H1 (cell line): Measurements from ENCODE around the gene ASRGL1. TPM values are rescaled to one million over a fixed set of nuclear protein-coding genes. Genes with fewer than 3 reads are reported as not detected.

Experiments used
- SP4 ChIP-seq: IDR thresholded peaks from 2 replicates; pipeline ENCODE4 v1.6.1; 2012; ENCODE audit warnings: low read length, inconsistent platforms
- polyA plus RNA-seq, 7 experiments: library from polyadenylated mRNA; depleted of rRNA in 3 of 7; stranded (reverse) in 5 of 7; unstranded in 2 of 7; fragments of >200 nt in 5 of 7; fragments of 200-250 nt in 2 of 7; gene quantifications; 1 replicate in 5 of 7; 2 replicates in 1 of 7; 4 replicates in 1 of 7; pipeline versions ENCODE4 v1.2.1 to v1.2.3, GENCODE V29; 2011 to 2013; ENCODE audit warnings: missing spikeins in 2 of 7, mixed read lengths in 2 of 7
- total RNA-seq: library from RNA; stranded (reverse); fragmentation: NEBNext Ultra II Directional; extraction: Animal tissue kit (Norgen Biotek cat#: 25700); gene quantifications from 2 replicates; pipeline ENCODE4 v1.2.1, GENCODE V29; 2021

The ASRGL1 gene
- total and polyA plus RNA-seq, 2 of the 8 experiments (the other 6 are each of a cell fraction or from before 2014, with no cell fraction given): 19.9 to 23.5 TPM

DNA sequence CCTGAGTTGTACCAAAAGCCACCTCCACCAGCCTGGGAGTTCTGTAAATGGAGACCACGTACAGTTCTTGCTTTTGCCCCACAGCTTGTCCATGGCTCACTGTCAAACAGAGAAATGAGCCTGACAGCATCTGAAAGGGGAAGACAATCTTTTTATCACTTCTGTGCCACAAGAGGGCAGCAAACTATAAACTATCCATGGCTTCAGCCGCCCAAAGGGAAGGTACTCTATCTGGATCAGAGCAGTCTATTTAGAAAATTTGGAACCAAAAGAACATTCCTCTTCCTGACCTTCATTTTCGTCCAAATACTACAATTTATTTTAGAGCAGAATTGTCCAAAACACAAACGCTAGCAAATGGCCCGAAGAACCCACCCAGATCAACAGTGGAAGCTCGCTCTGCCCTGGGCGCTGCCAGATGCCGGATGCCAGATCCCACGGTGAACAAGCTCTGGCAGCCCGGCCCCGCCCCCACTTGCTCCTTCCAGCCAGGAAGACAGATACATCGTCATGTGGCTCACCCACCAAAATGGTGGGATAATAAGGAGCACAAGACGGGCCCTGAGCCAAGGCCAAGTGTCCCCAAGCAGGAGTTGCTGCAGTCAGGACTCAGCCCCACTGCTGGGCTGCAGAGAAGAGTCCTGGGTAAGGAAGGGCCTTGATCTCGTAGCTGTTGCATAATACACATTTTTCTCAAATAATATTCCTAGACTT, 57.7 kb downstream of the ASRGL1 start (continued):
- no peak for TF ChIP-seq SP4
